PC-3 (cell line): ENCODE measurements around the gene ZNF611.

Experiments used
- CTCF ChIP-seq: fragments of 300-600 bp; sonication (generic); conservative IDR thresholded peaks from 2 replicates; pipeline ENCODE4 v1.5.1; 2017; ENCODE audit warnings: antibody characterized with exemption, low read depth, mild to moderate bottlenecking, low read length
- EZH2phosphoT487 ChIP-seq: fragments of 300-600 bp; sonication (generic); IDR thresholded peaks from 2 replicates; pipeline ENCODE4 v1.6.1; 2018; ENCODE audit warnings: mild to moderate bottlenecking, antibody characterized with exemption, low read length, borderline replicate concordance

GRCh38 chr19:52665027-52665426 lies 69.8 kb downstream of the ZNF611 start:
- TF ChIP-seq EZH2phosphoT487 (no peak), CTCF (no peak)
